Trophoblast cell (in vitro differentiated cells and primary cell): ENCODE results near the gene BRD4.
A peak's percentile ranks its signal among the peaks of the same experiment; 100 is the strongest.

ENCODE experiments used
- DNase-seq, 2 donors: peaks; one replicate each; pipeline ENCODE4 v3.0.0-alpha.2; 2016
- H2AFZ ChIP-seq: 2 replicates; pipeline ENCODE4 v1.6.1; 2013; ENCODE audit warnings: low read length, moderate library complexity, mild to moderate bottlenecking; ENCODE audit not compliant: insufficient read depth, poor library complexity
- H2AK5ac ChIP-seq: 2 replicates; pipeline ENCODE4 v1.6.1; 2013; ENCODE audit warnings: mild to moderate bottlenecking, low read length
- H2BK120ac ChIP-seq: 2 replicates; pipeline ENCODE4 v1.6.1; 2013; ENCODE audit warnings: low read length, mild to moderate bottlenecking, moderate library complexity; ENCODE audit not compliant: insufficient read depth, poor library complexity
- H2BK12ac ChIP-seq: 2 replicates; pipeline ENCODE4 v1.6.1; 2013; ENCODE audit warnings: mild to moderate bottlenecking, low read length, moderate library complexity
- H2BK5ac ChIP-seq: 2 replicates; pipeline ENCODE4 v1.6.1; 2013; ENCODE audit warnings: low read length, low read depth, moderate library complexity, mild to moderate bottlenecking; ENCODE audit not compliant: poor library complexity
- H3K14ac ChIP-seq: 2 replicates; pipeline ENCODE4 v1.6.1; 2013; ENCODE audit warnings: mild to moderate bottlenecking, low read length
- H3K18ac ChIP-seq: 2 replicates; pipeline ENCODE4 v1.6.1; 2013; ENCODE audit warnings: mild to moderate bottlenecking, low read length
- H3K23ac ChIP-seq: 2 replicates; pipeline ENCODE4 v1.6.1; 2013; ENCODE audit warnings: low read length
- H3K27ac ChIP-seq: 2 replicates; pipeline ENCODE4 v1.5.1; 2013; ENCODE audit warnings: low read depth, mild to moderate bottlenecking, inconsistent platforms, low read length, moderate library complexity
- H3K27me3 ChIP-seq: 2 replicates; pipeline ENCODE4 v1.6.1; 2013; ENCODE audit warnings: inconsistent platforms, mild to moderate bottlenecking, low read length, moderate library complexity; ENCODE audit not compliant: insufficient read depth
- H3K36me3 ChIP-seq, 2 experiments: 1 replicate in 1 of 2; 2 replicates in 1 of 2; pipeline ENCODE4 v1.6.1; 2013; ENCODE audit warnings: low read length in 2 of 2, mild to moderate bottlenecking in 2 of 2, moderate library complexity in 1 of 2; ENCODE audit not compliant: insufficient read depth in 2 of 2, control insufficient read depth in 1 of 2
- H3K4ac ChIP-seq: 2 replicates; pipeline ENCODE4 v1.6.1; 2013; ENCODE audit warnings: low read depth, mild to moderate bottlenecking, low read length, moderate library complexity
- H3K4me1 ChIP-seq, 2 experiments: 1 replicate in 1 of 2; 2 replicates in 1 of 2; pipeline ENCODE4 v1.6.1; 2013; ENCODE audit warnings: low read length in 2 of 2, mild to moderate bottlenecking in 2 of 2, moderate library complexity in 1 of 2; ENCODE audit not compliant: insufficient read depth in 2 of 2, control insufficient read depth in 1 of 2
- H3K4me2 ChIP-seq: 2 replicates; pipeline ENCODE4 v1.6.1; 2013; ENCODE audit warnings: inconsistent platforms, mild to moderate bottlenecking, low read length, moderate library complexity
- H3K4me3 ChIP-seq: 2 replicates; pipeline ENCODE4 v1.5.1; 2013; ENCODE audit warnings: mild to moderate bottlenecking, low read depth, low read length, inconsistent platforms
- H3K79me1 ChIP-seq: one replicate; pipeline ENCODE4 v1.6.1; 2013; ENCODE audit warnings: low read length
- H3K79me2 ChIP-seq: 2 replicates; pipeline ENCODE4 v1.6.1; 2013; ENCODE audit warnings: low read length, mild to moderate bottlenecking; ENCODE audit not compliant: control insufficient read depth, insufficient read depth, poor library complexity
- H3K9ac ChIP-seq: 2 replicates; pipeline ENCODE4 v1.6.1; 2013; ENCODE audit warnings: mild to moderate bottlenecking, low read length
- H3K9me3 ChIP-seq: 2 replicates; pipeline ENCODE4 v1.6.1; 2013; ENCODE audit warnings: low read depth, mild to moderate bottlenecking, control low read depth, inconsistent platforms, low read length; ENCODE audit not compliant: insufficient read depth
- H4K12ac ChIP-seq: 2 replicates; pipeline ENCODE4 v1.6.1; 2013; ENCODE audit warnings: low read depth, mild to moderate bottlenecking, low read length, moderate library complexity
- H4K8ac ChIP-seq: 2 replicates; pipeline ENCODE4 v1.6.1; 2013; ENCODE audit warnings: low read depth, mild to moderate bottlenecking, low read length, moderate library complexity
- H4K91ac ChIP-seq: one replicate; pipeline ENCODE4 v1.6.1; 2013; ENCODE audit warnings: low read depth, mild to moderate bottlenecking, low read length, moderate library complexity
- WGBS: extraction: QIAGEN DNeasy Blood & Tissue Kit; methylation state at CpG from one replicate; pipeline ENCODE4 v1.1.7; 2013; ENCODE audit warnings: missing lambda C conversion rate; ENCODE audit not compliant: insufficient read length, insufficient coverage; ENCODE audit errors: extremely low coverage; 5-methylcytosine and 5-hydroxymethylcytosine counted together

Gene BRD4

DNA sequence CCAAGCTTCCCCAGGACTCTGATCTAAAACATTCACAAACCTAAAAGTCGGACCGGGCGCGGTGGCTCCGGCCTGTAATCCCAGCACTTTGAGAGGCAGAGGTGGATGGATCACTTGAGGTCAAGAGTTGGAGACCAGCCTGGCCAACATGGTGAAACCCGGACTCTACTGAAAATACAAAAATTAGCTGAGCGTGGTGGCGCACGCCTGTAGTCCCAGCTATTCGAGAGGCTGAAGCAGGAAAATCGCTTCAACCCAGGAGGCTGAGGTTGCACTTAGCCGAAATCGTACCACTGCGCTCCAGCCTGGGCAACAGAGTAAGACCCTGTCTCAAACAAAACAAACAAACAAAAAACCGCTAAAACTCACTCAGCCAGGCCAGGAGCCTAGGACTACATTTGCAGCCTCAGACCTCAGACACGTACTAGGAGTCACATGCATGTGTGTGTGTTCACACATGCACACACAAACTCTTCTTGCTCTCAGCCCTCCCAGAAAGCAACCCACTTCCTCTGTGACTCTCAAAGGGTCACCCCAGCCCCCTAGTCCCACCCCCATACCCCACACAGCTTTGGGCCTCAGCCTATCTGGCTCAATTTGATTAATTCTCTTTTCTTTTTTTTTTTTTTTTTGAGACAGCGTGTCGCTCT is 130.8 kb downstream of the BRD4 start:
- H3K79me2 ChIP-seq = peaks cover 4% of the 10 kb centered on the region
- H3K9me3 ChIP-seq = peaks cover 3% of the 10 kb centered on the region
- no peak overlapping the region for H3K18ac ChIP-seq
- H2AK5ac ChIP-seq = no peak overlapping the region
- H3K79me1 ChIP-seq = peaks cover 6% of the 10 kb centered on the region
- peaks cover 0 to 7% of the 10 kb centered on the region in 2 experiments for H3K4me1 ChIP-seq
- H3K4ac ChIP-seq = no peak overlapping the region
- H3K36me3 ChIP-seq = peaks cover 11 to 17% of the 10 kb centered on the region in 2 experiments
- no peak for DNase-seq
- no peak overlapping the region for H3K9ac ChIP-seq
- H3K14ac ChIP-seq = no peak overlapping the region
- no peak overlapping the region for H3K4me3 ChIP-seq
- no peak overlapping the region for H2BK5ac ChIP-seq
- no peak overlapping the region for H2BK12ac ChIP-seq
- H4K8ac ChIP-seq = no peak overlapping the region
- no peak overlapping the region for H3K27ac ChIP-seq
- no peak overlapping the region for H4K12ac ChIP-seq
- no peak overlapping the region for H2BK120ac ChIP-seq
- peak overlapping the region; percentile 72 for H3K4me2 ChIP-seq
- no CpG with 5 or more reads among the region's 18 CpGs for WGBS
- H3K23ac ChIP-seq = no peak overlapping the region
- H4K91ac ChIP-seq = peak overlapping the region; percentile 39
- no peaks in the 10 kb centered on the region for H3K27me3 ChIP-seq
- H2AFZ ChIP-seq = no peak overlapping the region

- Histone ChIP-seq H3K27ac (peak within 1 kb of the TSS; percentile 20), H2BK12ac (no peak within 1 kb of the TSS), H2BK5ac (peak within 1 kb of the TSS; percentile 43)
Measured at GRCh38 chr19:15200553-15201364, 131.6 kb downstream of the BRD4 start, which contains the start of gene NOTCH3. Gene NOTCH3 (minus strand): TSS chr19:15200995. CDS start chr19:15200905, 90 bp downstream.

DNA sequence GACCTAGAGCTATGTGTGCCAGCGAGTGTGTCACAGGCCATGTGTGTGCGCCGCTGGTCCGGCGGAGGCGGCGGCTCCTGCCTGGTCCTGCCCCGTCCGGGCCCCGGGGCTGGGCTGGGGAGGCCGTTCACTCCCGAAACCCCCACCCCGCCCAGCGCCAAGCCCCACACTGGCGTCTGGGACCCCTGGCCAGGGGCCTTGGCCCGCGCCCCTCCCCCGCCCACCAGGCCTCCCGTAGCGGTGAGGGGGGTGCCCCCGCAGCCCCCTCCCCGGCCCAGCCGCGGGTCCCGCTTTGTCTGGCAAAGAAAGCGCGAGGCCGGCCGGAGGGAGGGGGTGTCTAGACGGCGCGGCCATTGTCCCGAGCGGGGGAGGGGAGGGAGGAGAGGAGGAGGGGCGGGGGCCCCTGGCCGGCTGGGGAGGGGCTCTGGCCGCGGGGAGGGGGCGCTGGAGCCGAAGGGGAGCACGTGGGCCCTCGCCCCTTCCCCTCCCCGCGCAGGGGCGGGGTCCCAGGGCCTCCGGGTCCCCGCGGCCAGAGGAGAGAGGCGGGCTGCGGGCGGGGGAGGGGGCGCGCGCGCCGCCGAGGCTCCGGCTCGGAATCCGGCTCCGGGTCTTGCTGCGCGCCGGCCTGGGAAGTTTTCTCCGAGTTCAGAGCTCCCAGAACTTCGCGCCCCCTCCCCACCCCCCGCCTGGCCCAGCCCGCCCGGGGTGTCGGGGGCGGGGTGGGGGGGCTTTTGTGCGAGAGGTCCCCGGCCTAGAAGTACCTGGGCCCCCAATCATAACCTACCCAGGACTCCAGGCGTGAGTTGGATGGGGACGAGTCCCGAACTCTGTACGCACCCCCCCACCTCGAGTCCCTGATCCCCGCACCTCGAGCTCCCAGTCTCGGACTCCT is 132.4 kb downstream of the BRD4 start:
- peaks cover 3% of the 10 kb centered on the region for H3K9me3 ChIP-seq
- peak overlapping the region; percentile 43 for H2BK5ac ChIP-seq
- no CpG with 5 or more reads among the region's 82 CpGs for WGBS
- peaks cover 6% of the 10 kb centered on the region for H3K79me1 ChIP-seq
- peak overlapping the region; percentile 91 for H3K18ac ChIP-seq
- peak overlapping the region; percentile 56 for H3K4ac ChIP-seq
- H4K12ac ChIP-seq = peak overlapping the region; percentile 78
- H4K91ac ChIP-seq = peak overlapping the region; percentile 88
- peak overlapping the region; percentile 80 for H3K4me3 ChIP-seq
- H3K4me2 ChIP-seq = peak overlapping the region; percentile 95
- peak overlapping the region; percentile 25 for H2AK5ac ChIP-seq
- peaks cover 0 to 12% of the 10 kb centered on the region in 2 experiments for H3K4me1 ChIP-seq
- peak overlapping the region; percentile 85 for H3K14ac ChIP-seq
- peak overlapping the region; percentile 81 for H4K8ac ChIP-seq
- peak overlapping the region; percentile 84 for H3K9ac ChIP-seq
- peak overlapping the region; percentile 75 for H2BK120ac ChIP-seq
- H3K36me3 ChIP-seq = peaks cover 11 to 17% of the 10 kb centered on the region in 2 experiments
- H3K27ac ChIP-seq = peak overlapping the region; percentile 20
- no peak overlapping the region for H2BK12ac ChIP-seq
- peak in 1 of 2 donors; percentile 31 for DNase-seq
- H3K27me3 ChIP-seq = no peaks in the 10 kb centered on the region
- peaks cover 4% of the 10 kb centered on the region for H3K79me2 ChIP-seq
- H3K23ac ChIP-seq = no peak overlapping the region
- peak overlapping the region; percentile 62 for H2AFZ ChIP-seq

More at GRCh38 chr19:15200553-15201364, 131.6 kb downstream of the BRD4 start, which contains the start of gene NOTCH3:
- Histone ChIP-seq H4K8ac (peak within 1 kb of the TSS; percentile 81), H3K23ac (no peak within 1 kb of the TSS), H2BK120ac (peak within 1 kb of the TSS; percentile 75), H2AK5ac (peak within 1 kb of the TSS; percentile 25), H3K79me2 (peaks cover 4% of the 10 kb centered on the region), H4K91ac (peak within 1 kb of the TSS; percentile 88), H3K27me3 (no peaks in the 10 kb centered on the region), H3K4ac (peak within 1 kb of the TSS; percentile 56), H3K4me2 (peak within 1 kb of the TSS; percentile 95), H3K14ac (peak within 1 kb of the TSS; percentile 85), H4K12ac (peak within 1 kb of the TSS; percentile 78), H3K79me1 (peaks cover 6% of the 10 kb centered on the region), H3K9ac (peak within 1 kb of the TSS; percentile 84), H3K4me1 (peaks cover 0 to 10% of the 10 kb centered on the region in 2 experiments), H2AFZ (peak within 1 kb of the TSS; percentile 62), H3K4me3 (peak within 1 kb of the TSS; percentile 80), H3K18ac (peak within 1 kb of the TSS; percentile 91), H3K36me3 (peaks cover 11 to 17% of the 10 kb centered on the region in 2 experiments), H3K9me3 (peaks cover 3% of the 10 kb centered on the region)
- no CpG with 5 or more reads among the region's 74 CpGs for WGBS
- peak in 1 of 2 donors; percentile 18 for DNase-seq
